GM18502 (cell line): ENCODE measurements around the gene SULT1C2.

Source experiments
- ATAC-seq: cut with Tn5 transposase; IDR thresholded peaks from one replicate; pipeline ENCODE4 v1.9.1; 2021; ENCODE audit warnings: mild to moderate bottlenecking; ENCODE audit not compliant: unreplicated experiment, poor library complexity

SULT1C2 gene

DNA sequence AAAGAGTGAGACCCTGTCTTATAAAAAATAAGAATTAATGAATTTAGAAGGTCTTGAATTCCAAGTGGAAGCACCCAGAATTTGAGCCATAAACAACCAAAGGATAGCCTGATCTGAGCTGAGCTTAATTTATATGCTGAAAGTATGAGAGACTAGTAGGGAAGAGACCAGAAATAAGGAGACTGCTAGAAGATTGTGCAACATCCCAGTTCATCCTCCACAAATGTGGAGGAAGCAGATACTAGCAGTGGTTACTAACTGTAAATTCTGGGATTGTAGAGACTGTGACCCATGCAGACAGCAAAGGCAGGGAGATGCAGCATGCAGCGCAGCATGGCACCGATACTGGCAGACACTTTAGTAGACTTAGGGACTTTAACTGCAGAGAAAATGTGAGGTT lies 1.5 kb upstream of the SULT1C2 start:
- ATAC-seq: no peak

- ATAC-seq: no peak
These were observed 5.2 kb downstream of the SULT1C2 start for GRCh38 chr2:108293850-108294249.

- ATAC-seq: no peak
These were observed 8.9 kb downstream of the SULT1C2 start for GRCh38 chr2:108297436-108298141.

DNA sequence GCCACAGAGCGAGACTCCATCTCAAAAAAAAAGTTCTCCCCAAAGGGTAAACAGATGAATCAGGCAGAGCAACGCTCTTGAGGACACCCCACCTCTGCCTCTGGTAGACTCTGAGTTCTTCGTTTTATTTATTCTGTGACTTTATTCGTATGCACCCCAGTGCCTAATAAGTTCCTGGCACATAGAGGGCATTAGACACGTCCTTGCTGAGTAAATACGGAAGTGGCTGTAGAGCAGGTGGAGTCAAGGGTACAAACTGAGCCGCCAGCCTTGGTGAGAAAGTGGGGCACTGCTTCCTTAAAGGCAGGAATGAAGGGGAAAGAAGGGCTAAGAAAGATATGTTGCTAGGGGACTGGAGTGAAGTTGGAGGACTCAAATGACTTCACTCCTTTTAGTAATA lies 12.9 kb downstream of the SULT1C2 start:
- no peak for ATAC-seq

DNA sequence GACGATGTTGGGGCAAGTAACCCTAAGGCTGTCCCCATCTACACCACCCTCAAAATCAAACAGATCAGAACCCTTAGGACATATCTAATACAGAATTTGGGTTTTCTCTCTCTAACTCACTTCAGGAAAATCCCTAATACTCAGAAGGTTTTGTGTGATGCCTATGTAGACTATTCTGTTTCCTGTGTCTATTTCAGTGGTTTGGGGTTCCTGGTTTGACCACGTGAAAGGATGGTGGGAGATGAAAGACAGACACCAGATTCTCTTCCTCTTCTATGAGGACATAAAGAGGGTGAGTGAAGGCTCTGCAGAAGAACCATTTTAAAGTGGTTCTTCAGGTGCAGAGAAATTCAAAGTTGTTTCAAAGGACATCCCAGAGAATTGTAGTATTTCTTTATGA lies 16.3 kb downstream of the SULT1C2 start:
- peak; percentile 71 for ATAC-seq

DNA sequence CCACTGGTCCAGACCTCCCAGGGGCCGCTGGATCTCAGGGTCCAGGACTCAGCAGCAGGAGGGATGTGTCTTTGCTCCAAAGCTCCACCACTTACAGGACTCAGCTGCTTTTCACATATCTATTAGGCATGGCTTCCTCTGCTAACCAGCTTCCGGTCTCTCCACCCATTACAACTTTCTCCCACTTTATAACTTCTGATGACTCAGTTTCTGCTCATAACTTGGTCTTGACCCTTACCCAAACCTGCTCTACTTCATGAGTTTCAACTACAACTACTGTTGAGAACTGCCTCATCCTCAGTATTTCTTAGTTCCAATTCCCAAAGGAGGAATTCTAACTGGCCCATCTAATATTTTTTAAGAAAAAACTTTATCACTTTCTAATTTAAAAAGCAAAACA lies 17.2 kb downstream of the SULT1C2 start:
- no peak for ATAC-seq

- no peak for ATAC-seq
These were observed 21.2 kb downstream of the SULT1C2 start for GRCh38 chr2:108309903-108310302.

DNA sequence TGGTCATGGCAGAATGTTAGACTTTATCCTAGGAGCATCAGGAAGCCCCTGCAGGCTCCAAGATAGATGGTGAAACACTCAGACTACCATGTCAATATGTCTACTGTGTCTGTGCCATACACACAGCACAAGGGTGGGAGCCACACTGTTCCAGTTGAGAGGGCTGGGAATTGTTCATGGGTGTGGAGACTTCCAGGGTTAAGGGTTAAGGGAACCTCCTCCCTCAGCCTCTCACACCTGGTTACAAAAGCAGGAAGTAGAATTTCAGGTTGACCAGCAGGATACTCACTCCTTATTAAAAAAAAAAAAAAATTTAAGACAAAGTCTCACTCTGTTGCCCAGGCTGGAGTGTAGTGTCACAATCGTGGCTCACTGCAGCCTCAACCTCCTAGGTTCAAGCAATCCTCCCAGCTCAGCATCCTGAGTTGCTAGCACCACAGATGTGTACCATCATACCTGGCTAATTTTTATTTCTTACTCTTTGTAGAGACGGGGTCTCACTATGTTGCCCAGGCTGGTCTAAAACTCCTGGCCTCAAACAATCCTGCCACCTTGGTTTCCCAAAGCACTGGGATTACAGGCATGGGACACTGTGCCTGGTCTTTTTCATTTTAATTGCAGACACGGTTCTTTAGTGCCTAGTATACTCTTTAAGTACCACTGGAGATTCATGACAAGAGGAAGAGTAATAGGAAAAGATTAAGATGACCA lies 26.0 kb downstream of the SULT1C2 start:
- ATAC-seq: no peak

DNA sequence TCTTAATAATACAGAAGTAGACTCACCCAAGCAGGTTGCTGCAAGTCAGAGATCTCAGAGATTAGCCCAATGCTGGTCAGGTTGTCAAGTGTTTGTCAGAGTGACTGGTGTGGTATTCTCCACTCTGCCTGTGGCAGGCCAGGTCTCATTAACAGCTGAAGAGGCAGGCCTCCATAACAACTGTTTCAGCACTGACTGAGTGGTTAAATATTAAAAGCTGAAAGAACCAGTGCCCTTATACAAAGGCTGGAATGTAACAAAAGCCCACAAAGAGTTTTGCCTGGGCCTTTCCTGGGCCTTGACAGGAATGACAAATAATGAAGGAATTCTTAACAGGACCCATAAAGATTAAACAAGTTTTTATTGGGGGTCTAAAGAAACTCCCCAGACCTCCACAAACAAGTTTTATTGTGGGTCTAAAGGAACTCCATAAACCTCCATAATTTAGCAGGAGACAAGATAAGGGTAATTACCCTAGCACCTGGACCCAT lies 26.8 kb downstream of the SULT1C2 start:
- no peak for ATAC-seq

- no peak for ATAC-seq
These were observed 27.3 kb downstream of the SULT1C2 start for GRCh38 chr2:108316033-108316432.

DNA sequence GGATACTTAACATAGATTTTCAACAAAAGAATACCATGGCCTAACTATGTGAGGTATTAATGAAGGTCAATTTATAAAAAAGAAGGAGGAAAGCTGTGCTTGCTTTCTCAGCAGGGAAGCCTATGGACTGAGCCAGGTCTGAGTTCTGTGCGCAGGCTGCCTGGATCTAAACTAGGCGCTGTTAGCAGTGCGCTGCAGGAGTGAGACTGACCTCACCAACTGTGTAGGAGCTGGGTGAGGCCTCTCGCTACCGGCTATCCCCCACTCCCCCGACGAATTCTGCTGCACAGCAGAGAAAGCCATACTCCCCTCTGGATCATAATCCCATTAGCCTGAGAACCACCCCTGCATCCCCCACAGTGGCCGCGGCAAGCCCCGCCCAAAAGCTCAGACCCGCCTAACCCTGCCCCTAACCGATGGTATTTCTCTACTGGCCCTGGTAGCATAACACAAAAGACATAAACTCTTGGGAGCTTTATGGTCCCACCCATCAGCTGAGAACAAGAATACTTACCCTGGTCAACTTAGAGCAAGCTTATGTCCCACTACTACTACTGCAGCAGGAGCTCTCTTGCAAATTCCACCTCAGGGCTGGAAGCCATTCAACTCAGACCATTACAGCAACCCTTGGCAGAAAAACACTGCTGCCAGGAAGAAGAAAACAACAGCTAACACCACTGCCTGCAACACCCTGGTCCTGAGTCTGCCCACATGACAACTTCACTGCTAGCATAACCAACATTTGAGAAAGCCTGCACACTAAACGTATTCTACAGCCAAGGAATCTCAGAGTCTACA lies 28.0 kb downstream of the SULT1C2 start:
- no peak for ATAC-seq

DNA sequence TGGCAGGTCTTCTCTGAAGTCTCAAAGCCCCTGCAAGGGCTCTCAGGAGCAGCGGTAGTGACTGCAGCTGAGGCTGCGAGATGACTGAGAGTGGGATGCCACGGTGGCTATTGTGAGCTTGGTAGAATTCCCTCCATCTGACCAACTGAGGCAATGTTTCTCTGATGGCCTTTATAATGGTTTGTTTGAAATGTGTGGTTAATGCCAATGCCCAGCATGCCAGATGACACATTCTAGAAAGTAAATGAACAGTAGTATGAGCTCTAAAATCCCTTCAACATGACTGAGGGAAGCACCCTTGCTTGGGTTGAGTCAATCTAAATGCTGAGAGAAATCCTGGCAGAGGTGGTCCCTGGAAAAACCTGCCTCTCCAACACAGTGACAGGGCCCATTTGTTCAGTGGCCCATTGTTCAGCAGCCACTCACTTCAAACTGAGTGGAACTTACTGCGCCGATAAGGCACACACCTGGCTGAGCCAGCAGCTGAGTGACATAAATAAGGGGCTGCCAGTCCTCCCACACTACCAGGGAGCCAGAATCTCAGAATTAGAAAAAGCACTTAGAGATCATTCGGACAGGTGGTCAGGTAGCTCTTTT lies 31.7 kb downstream of the SULT1C2 start:
- no peak for ATAC-seq

- ATAC-seq: no peak
These were observed 34.9 kb downstream of the SULT1C2 start for GRCh38 chr2:108323619-108324018.

DNA sequence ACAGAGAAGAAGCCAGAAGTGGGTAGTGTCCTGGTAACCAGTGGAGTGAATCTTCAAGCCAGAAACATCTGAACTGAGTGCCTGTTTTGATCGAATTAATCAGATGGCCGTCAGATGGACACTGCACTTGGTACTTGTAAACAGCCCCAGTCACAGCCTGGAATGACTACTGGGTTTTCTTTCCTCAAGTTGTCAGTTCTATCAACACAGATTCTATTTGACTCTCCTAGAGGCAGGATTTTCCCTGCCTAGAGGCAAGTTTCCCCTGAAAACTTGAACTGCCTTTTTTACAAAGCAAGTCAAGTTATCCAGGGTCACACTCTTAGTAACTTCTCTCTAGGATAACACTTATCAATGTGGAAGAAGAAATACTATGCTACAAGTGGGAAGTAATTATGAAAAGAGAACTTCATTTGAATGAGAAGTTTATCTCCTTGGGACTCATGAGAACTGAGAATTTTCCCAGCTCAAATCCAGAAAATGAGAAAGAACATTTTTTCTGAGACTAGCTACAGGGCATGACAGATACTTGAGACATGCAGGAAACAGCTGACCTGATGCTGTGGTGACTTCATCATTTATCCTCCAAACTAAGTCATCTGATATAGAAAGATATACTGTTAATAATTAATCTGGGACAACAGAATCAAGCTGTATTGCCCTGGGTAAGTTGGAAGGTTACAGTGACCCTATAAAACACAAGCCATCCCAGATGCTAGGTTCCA lies 36.0 kb downstream of the SULT1C2 start:
- no peak for ATAC-seq

GRCh38 chr2:108325756-108326155 lies 37.1 kb downstream of the SULT1C2 start:
- ATAC-seq: no peak

GRCh38 chr2:108329771-108330170 lies 41.1 kb downstream of the SULT1C2 start:
- ATAC-seq: no peak

- no peak for ATAC-seq
These were observed 42.3 kb downstream of the SULT1C2 start for GRCh38 chr2:108330979-108331378.

DNA sequence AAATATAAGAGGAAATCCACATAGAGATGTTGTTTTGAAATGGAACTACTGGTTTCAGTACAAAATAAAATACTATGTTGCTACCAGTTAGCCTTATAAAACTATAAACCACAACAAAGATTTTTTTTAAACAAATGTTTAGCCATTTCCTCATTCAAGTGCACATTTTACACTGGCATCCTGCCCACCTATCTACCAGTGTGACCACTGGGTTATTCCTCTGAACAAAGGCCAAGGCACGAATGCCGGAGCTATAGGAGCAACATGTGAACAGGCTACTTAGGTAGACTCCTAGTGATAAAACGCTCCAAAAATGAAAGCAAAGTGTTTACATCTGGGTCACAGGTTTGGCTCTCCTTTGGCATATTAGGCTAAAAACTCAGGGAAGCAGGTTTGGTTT lies 57.3 kb downstream of the SULT1C2 start:
- ATAC-seq: no peak

GRCh38 chr2:108346827-108347226 lies 58.1 kb downstream of the SULT1C2 start:
- no peak for ATAC-seq

DNA sequence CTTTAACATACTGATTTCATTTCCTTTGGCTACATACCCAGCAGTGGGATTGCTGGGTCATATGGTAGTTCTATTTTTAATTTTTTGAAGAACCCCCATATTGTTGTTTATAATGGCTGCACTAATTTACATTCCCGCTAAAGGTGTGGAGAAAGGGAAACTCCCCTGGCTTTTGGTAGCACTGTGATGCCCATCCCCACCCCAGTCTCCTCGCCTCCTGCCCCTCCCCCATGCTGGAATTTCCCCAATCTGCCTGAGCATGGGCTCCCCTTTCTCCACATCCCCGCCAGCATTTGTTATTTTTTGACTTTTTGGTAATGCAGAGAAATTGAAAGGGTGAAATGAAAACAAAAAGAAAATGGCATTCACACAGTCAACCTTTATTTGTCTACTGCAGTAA lies 59.1 kb downstream of the SULT1C2 start:
- no peak for ATAC-seq
